ENCODE measurements around the gene TNFAIP2.

The TNFAIP2 gene, protein sequence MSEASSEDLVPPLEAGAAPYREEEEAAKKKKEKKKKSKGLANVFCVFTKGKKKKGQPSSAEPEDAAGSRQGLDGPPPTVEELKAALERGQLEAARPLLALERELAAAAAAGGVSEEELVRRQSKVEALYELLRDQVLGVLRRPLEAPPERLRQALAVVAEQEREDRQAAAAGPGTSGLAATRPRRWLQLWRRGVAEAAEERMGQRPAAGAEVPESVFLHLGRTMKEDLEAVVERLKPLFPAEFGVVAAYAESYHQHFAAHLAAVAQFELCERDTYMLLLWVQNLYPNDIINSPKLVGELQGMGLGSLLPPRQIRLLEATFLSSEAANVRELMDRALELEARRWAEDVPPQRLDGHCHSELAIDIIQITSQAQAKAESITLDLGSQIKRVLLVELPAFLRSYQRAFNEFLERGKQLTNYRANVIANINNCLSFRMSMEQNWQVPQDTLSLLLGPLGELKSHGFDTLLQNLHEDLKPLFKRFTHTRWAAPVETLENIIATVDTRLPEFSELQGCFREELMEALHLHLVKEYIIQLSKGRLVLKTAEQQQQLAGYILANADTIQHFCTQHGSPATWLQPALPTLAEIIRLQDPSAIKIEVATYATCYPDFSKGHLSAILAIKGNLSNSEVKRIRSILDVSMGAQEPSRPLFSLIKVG

GRCh38 chr14:103122947-103123633 is at the start of gene TNFAIP2:
Gene TNFAIP2, plus strand, starts transcription at chr14:103123461. Its CDS starts 2,997 bp downstream, at chr14:103126458.
- DNase-seq = peak in 2 of 10 donors; percentile 62 to 69
- intact Hi-C loops (cut with DNase I) = no loop called here

DNA sequence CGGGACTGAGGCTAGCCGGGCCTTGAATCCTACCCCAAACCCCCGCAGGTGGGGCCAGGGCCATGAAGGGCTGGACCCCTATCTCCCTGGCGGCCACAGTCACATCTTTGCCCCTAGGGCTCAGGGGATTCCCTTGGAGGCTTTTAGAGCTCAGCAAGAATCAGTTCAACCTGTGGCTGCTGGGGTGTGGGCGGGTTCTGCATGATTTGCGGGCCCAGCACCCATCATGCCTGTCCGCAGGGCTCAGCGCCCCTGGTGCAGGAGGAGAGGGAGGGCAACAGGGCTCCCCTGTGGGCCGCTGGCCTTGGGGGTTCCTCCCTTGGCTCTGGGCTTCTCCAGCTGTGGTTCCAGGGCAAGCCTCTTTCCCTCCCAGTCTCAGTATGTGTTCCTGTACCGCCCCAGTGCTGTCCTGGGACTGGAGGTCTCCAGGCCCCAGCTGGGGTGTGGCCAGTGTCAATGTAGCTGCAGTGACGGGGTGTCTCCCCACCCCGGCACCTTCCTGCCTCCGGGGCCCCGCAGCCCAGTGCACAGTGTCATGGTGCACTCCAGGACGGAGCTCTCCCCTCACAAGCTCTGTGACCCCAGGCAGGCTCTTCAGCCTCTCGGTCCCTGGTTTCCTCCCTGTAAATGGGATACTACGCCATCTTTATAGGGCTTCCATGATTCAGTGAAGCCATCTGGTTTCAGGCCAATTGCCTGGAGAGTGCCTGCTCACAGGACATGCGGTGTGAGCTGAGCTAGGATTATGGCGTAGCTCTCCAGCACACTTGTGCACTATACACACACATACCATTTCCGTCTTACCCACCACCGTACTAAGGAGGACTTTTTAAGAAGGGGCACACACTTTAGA is 49.2 kb upstream of the TNFAIP2 start:
- intact Hi-C loops (cut with DNase I) = no loop called here
- DNase-seq = peak in 3 of 10 donors; percentile 10 to 66 (median 56)

DNA sequence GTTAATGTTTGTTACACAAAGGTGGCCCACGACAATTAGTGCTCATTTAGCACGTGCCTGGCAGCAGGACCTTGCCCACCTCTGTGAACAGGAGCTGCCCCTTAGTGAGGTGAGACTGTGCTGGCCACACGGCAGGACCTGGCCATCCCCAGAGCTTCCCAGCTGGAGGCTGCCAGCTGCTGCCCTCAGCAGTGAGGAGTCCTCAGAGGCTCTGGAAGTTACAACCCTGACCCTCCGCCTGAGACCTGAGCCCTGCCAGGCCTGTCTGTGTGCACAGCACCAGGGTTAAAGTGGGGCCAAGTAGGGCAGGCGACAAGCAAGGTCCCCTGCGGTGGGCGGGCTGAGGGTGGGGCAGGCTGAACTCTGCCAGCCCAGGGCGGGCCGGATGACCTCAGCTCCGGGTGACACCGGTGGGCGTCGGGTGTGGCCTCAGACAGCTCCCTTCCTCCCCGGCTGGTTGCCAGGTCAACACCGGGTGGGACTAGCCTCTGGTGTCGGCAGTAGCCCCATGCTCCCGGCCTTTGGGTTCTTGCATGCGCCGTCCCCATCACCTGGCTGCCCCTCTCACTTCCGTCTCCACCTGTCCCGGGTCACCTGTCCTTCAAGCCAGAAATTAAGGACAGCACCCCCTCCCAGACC is 48.4 kb upstream of the TNFAIP2 start:
- DNase-seq = peak in 3 of 10 donors; percentile 24 to 82 (median 57)
- intact Hi-C loops (cut with DNase I) = loop anchor here (5.0 kb wide), 1 partner anchor 383 kb away; no protein-coding TSS in a partner anchor

DNA sequence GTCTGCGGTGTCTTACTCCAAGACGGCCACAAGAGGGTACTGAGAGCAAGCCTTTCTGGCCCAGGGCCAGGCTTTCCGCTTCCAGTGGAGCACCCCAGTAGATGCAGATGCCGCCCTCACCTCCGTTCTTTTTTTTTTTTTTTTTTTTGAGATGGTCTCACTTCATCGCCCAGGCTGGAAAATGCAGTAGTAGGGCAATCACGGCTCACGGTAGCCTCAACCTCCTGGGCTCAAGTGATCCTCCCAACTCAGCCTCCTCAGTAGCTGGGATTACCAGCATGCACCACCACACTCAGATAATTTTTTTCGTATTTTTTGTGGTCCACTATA is 44.9 kb upstream of the TNFAIP2 start:
- intact Hi-C loops (cut with DNase I) = loop anchor here (2.0 to 5.0 kb wide), 2 partner anchors 214 to 386 kb away; no protein-coding TSS in a partner anchor

DNA sequence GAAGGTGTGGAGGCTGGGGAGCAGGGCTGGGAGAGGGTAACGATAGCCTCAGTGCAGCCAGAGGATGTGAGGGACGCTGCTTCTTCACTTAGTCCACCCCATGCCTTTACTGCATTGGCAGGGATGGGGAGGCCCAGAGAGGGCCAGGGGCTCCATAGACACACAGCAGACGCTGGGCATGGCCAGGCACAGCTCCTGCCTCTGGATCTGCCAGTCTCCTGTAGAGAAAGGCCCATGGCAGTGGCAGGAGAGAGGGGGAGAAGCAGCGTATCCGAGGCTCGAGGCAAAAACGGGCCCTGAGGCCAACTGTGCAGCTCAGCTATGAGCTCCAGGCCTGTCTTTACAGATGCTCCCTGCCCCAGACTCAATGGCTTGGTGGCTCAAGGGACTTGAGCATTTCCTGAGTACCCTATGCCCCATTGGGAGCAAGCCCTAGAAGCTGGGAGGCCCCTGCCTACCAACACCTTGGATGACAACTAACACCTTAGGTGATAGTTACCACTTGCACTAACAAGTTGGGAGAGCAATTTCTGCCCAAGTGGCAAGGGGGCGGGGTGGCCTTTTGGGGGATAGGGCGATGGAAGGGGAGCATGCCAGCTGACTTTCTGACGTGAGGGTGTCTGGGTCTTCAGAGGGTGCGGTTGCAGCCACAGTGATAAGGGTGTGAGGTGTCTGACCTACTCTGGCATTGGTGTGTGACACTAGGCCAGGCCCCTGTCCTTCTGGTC is 44.2 kb upstream of the TNFAIP2 start:
- intact Hi-C loops (cut with DNase I) = loop anchor here (2.0 to 5.0 kb wide), 2 partner anchors 214 to 387 kb away; no protein-coding TSS in a partner anchor
- DNase-seq = peak in 3 of 10 donors; percentile 4 to 63 (median 60)

More for the DNA sequence above, 44.9 kb upstream of the TNFAIP2 start:
- peak; percentile 40 to 96 (median 78) for DNase-seq

DNA sequence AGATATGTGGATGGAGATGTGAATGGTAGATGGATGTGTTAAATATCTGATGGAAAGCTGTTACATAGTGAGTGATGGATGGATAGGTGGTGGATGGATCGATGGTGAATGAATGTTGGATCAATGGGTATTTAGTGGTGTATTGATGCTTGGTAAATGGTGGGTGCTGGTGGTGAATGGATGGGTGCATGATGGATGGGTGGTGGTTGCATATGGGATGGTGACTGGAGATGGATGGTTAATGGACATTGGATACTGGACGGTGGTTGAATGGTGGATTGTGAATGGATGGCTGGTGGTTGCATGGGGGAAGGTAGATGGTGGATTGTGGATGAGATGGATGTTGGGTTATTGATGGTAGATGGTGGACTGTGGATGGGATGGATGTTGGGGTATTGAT is 41.3 kb upstream of the TNFAIP2 start:
- intact Hi-C loops (cut with DNase I) = no loop called here
- DNase-seq = no peak

- intact Hi-C loops (cut with DNase I) = no loop called here
- DNase-seq = peak in 3 of 10 donors; percentile 65 to 79 (median 76)
These were observed 39.0 kb upstream of the TNFAIP2 start, which contains the start of gene LBHD2 for GRCh38 chr14:103084021-103084919. Gene LBHD2, plus strand, starts transcription at chr14:103084210. Its CDS starts 1,803 bp downstream, at chr14:103086013.

- intact Hi-C loops (cut with DNase I) = no loop called here
- DNase-seq = peak in 3 of 10 donors; percentile 57 to 75 (median 70)
These were observed 37.9 kb upstream of the TNFAIP2 start for GRCh38 chr14:103085106-103086091.

GRCh38 chr14:103086771-103087342 is 36.4 kb upstream of the TNFAIP2 start:
- DNase-seq = peak in 2 of 10 donors; percentile 53 to 66
- intact Hi-C loops (cut with DNase I) = no loop called here

- peak in 5 of 10 donors; percentile 19 to 83 (median 67) for DNase-seq
- intact Hi-C loops (cut with DNase I) = no loop called here
These were observed 35.9 kb upstream of the TNFAIP2 start for GRCh38 chr14:103087343-103087835.

DNA sequence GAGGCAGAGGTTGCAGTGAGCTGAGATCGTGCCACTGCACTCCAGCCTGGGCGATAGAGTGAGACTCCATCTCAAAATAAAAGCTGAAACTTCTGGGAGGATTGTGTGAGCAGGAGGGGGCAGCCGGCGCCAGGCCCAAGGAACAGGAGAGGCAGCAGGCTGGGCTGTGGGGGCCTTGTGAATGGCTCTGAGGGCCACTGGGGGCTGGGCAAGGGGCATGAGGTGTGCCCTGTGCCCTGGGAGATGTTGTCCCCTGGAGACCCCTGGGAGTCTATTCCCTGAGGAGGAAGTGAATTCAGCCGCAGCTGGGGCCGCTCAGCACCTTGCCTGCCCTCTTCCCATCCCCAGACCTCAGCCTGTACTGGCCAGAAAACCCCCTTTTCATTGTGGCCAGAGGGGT is 34.3 kb upstream of the TNFAIP2 start:
- DNase-seq = peak in 2 of 10 donors; percentile 22 to 62
- intact Hi-C loops (cut with DNase I) = no loop called here

DNA sequence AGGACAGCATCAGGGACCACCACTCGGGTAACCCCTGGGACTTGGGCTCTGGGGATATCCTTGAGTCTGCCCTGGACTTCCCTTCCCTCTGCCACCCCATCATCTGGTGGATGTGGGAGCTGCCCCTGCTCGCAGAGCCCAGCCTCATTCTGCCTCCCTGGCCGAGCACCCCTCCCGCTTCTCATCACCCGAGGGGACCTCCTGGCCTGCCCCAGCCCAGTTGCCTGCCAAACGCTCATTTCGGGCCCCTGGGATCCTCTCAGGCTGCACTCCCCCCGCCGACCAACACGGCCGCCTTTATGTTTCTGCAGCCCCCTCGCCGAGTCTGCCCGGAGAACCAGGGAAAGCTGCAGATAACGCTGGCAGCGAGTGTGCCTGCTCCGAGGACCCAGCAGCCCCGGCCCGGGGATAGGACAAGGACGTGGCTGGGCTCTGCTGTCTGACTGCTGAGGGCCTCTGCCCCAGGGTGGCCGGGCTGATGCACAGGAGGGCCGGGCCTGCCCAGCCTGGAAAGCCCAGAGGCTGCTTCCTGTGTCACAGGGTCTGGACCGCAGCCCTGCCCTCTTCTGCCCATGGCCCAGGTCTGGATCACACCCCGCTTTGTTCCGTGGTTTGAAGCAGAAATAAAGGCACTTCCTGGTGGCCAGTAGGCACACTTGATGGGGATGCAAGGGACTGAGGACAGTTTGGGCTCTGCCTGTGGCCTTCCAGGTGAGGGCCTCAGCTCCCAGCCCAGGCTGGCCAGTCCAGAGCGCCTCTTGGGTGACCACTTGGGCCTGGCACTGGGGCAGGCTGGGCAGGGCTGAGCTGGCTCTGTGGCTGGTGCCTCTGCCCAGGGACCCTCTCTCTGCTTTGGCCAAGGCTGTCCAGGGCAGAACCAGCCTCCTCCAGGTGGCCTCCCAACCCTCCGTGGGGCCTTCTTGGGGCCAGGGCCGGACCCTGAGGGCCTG is 33.6 kb upstream of the TNFAIP2 start:
- intact Hi-C loops (cut with DNase I) = no loop called here
- DNase-seq = peak in 2 of 10 donors; percentile 64 to 81

- DNase-seq = peak in 1 of 10 donors; percentile 67
- intact Hi-C loops (cut with DNase I) = no loop called here
These were observed 32.7 kb upstream of the TNFAIP2 start for GRCh38 chr14:103090481-103091020.

Data from posterior cingulate gyrus (tissue), 11 donors.